22Rv1 (cell line): ENCODE measurements around the gene RNF157.

Experiments
- ZFX ChIP-seq: fragments of 450-650 bp; IDR thresholded peaks from 2 replicates; pipeline ENCODE4 v1.6.1; 2017; ENCODE audit warnings: antibody characterized with exemption, borderline replicate concordance
- TF ChIP-seq, protein P1 (sequence below): fragments of 450-650 bp; IDR thresholded peaks from 2 replicates; pipeline ENCODE4 v1.5.1; 2017; ENCODE audit warnings: mild to moderate bottlenecking

DNA sequence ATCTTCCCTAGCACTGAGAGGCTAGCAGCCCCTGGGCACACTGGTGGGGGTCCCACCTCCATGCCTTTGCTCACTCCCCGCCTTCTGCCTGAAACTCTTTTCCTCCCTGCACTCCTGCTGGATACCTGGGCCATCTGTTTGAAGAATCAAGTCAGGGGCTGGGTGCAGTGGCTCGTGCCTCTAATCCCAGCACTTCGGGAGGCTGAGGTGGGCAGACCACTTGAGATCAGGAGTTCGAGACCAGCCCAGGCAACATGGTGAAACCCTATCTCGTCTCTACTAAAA lies 115.0 kb downstream of the RNF157 start:
- TF ChIP-seq, protein P1, sequence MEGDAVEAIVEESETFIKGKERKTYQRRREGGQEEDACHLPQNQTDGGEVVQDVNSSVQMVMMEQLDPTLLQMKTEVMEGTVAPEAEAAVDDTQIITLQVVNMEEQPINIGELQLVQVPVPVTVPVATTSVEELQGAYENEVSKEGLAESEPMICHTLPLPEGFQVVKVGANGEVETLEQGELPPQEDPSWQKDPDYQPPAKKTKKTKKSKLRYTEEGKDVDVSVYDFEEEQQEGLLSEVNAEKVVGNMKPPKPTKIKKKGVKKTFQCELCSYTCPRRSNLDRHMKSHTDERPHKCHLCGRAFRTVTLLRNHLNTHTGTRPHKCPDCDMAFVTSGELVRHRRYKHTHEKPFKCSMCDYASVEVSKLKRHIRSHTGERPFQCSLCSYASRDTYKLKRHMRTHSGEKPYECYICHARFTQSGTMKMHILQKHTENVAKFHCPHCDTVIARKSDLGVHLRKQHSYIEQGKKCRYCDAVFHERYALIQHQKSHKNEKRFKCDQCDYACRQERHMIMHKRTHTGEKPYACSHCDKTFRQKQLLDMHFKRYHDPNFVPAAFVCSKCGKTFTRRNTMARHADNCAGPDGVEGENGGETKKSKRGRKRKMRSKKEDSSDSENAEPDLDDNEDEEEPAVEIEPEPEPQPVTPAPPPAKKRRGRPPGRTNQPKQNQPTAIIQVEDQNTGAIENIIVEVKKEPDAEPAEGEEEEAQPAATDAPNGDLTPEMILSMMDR, result no peak
- TF ChIP-seq ZFX, result no peak
